IMR-90 (cell line): ENCODE results near the gene PIP5K1C. TPM values are rescaled to one million over a fixed set of nuclear protein-coding genes. Genes with fewer than 3 reads are reported as not detected.

Source experiments
- ATAC-seq: fragments of 200-7000 bp; cut with Tn5 transposase; 2 replicates; pipeline ENCODE4 v1.9.1; 2020; ENCODE audit warnings: low read depth, mild to moderate bottlenecking, moderate library complexity
- BruUV-seq: library from RNA; stranded (reverse); fragments of 400-500 nt; replicated peaks from 2 replicates; lab custom pipeline; 2021; lab: Mats Ljungman, UMichigan
- CTCF ChIA-PET: fragments of 300-600 bp; formaldehyde crosslinking; extraction: SDS; loops from one replicate; lab custom pipeline; 2021; ENCODE audit warnings: antibody characterized with exemption; lab: Yijun Ruan, JAX
- POLR2A ChIA-PET: fragments of 300-600 bp; sonication (Branson Sonifier 250); formaldehyde crosslinking; loops from one replicate; lab custom pipeline; 2022; ENCODE audit warnings: antibody characterized with exemption; ENCODE audit not compliant: unreplicated experiment; lab: Charles Lee
- DNase-seq: peaks from one replicate; pipeline ENCODE4 v3.0.0; 2013
- H2AFZ ChIP-seq: replicated peaks from 2 replicates; pipeline ENCODE3; 2013; ENCODE audit warnings: low read length, mild to moderate bottlenecking; ENCODE audit not compliant: poor library complexity
- H2AK5ac ChIP-seq: 2 replicates; pipeline ENCODE4 v1.6.1; 2013; ENCODE audit warnings: low read depth, low read length, inconsistent platforms
- H2AK9ac ChIP-seq: replicated peaks from 2 replicates; pipeline ENCODE3; 2013; ENCODE audit warnings: mild to moderate bottlenecking, low read depth, low read length, moderate library complexity; ENCODE audit not compliant: poor library complexity
- H2BK120ac ChIP-seq: 2 replicates; pipeline ENCODE4 v1.6.1; 2013; ENCODE audit warnings: low read depth, low read length, inconsistent platforms
- H2BK15ac ChIP-seq: 3 replicates; pipeline ENCODE4 v1.6.1; 2013; ENCODE audit warnings: low read depth, low read length, inconsistent platforms
- H2BK20ac ChIP-seq: 2 replicates; pipeline ENCODE4 v1.6.1; 2013; ENCODE audit warnings: low read depth, mild to moderate bottlenecking, inconsistent platforms, low read length, moderate library complexity
- H2BK5ac ChIP-seq: 2 replicates; pipeline ENCODE4 v1.6.1; 2013; ENCODE audit warnings: mild to moderate bottlenecking, low read depth, low read length, inconsistent platforms; ENCODE audit not compliant: poor library complexity, severe bottlenecking
- H3K14ac ChIP-seq: replicated peaks from 2 replicates; pipeline ENCODE4 v1.6.1; 2013; ENCODE audit warnings: low read depth, low read length, inconsistent platforms
- H3K18ac ChIP-seq: 2 replicates; pipeline ENCODE4 v1.6.1; 2013; ENCODE audit warnings: low read depth, low read length, control low read depth
- H3K23ac ChIP-seq: 2 replicates; pipeline ENCODE4 v1.6.1; 2013; ENCODE audit warnings: low read depth, low read length, inconsistent platforms
- H3K27ac ChIP-seq: 2 replicates; pipeline ENCODE4 v1.5.1; 2013; ENCODE audit warnings: mild to moderate bottlenecking, control low read depth, low read length; ENCODE audit not compliant: insufficient read depth
- H3K27me3 ChIP-seq: 2 replicates; pipeline ENCODE4 v1.6.1; 2013; ENCODE audit warnings: low read length; ENCODE audit not compliant: control insufficient read depth, insufficient read depth
- H3K36me3 ChIP-seq: 2 replicates; pipeline ENCODE4 v1.6.1; 2013; ENCODE audit warnings: low read length, mixed read lengths; ENCODE audit not compliant: control insufficient read depth, insufficient read depth
- H3K4ac ChIP-seq: 2 replicates; pipeline ENCODE4 v1.6.1; 2013; ENCODE audit warnings: low read depth, low read length, inconsistent platforms
- H3K4me1 ChIP-seq: 2 replicates; pipeline ENCODE4 v1.6.1; 2013; ENCODE audit warnings: low read length, mixed read lengths; ENCODE audit not compliant: control insufficient read depth, insufficient read depth
- H3K4me2 ChIP-seq: 2 replicates; pipeline ENCODE4 v1.6.1; 2013; ENCODE audit warnings: low read depth, mild to moderate bottlenecking, control low read depth, low read length, moderate library complexity
- H3K4me3 ChIP-seq: 2 replicates; pipeline ENCODE4 v1.5.1; 2013; ENCODE audit warnings: low read depth, mild to moderate bottlenecking, control low read depth, low read length, moderate library complexity; ENCODE audit not compliant: insufficient read depth
- H3K56ac ChIP-seq: 2 replicates; pipeline ENCODE4 v1.6.1; 2013; ENCODE audit warnings: low read length, inconsistent platforms; ENCODE audit not compliant: insufficient read depth; ENCODE audit errors: extremely low read depth
- H3K79me1 ChIP-seq, 2 experiments: 2 replicates each; pipeline ENCODE4 v1.6.1; 2013; ENCODE audit warnings: low read length in 2 of 2, inconsistent platforms in 1 of 2, low read depth in 1 of 2
- H3K9ac ChIP-seq: 2 replicates; pipeline ENCODE4 v1.6.1; 2013; ENCODE audit warnings: low read depth, low read length, control low read depth
- H3K9me1 ChIP-seq: 2 replicates; pipeline ENCODE4 v1.6.1; 2013; ENCODE audit warnings: low read length, inconsistent platforms; ENCODE audit not compliant: insufficient read depth
- H3K9me3 ChIP-seq: 2 replicates; pipeline ENCODE4 v1.6.1; 2013; ENCODE audit warnings: low read length; ENCODE audit not compliant: control insufficient read depth, insufficient read depth
- H4K20me1 ChIP-seq: 2 replicates; pipeline ENCODE4 v1.6.1; 2013; ENCODE audit warnings: low read length, inconsistent platforms; ENCODE audit not compliant: insufficient read depth
- H4K5ac ChIP-seq: 2 replicates; pipeline ENCODE4 v1.6.1; 2013; ENCODE audit warnings: mild to moderate bottlenecking, low read depth, low read length, control low read depth
- H4K8ac ChIP-seq, 2 experiments: 2 replicates each; pipeline ENCODE4 v1.6.1; 2013; ENCODE audit warnings: low read depth in 2 of 2, low read length in 2 of 2, control low read depth in 1 of 2, inconsistent platforms in 1 of 2
- H4K91ac ChIP-seq: 2 replicates; pipeline ENCODE4 v1.6.1; 2013; ENCODE audit warnings: low read depth, low read length, inconsistent platforms; ENCODE audit not compliant: insufficient read depth
- BHLHE40 ChIP-seq: fragments of 150-350 bp; IDR thresholded peaks from 2 replicates; pipeline ENCODE4 v1.6.1; 2016; ENCODE audit warnings: mild to moderate bottlenecking, low read depth, low read length
- CEBPB ChIP-seq: IDR thresholded peaks from 2 replicates; pipeline ENCODE4 v1.6.1; 2012; ENCODE audit warnings: low read depth, low read length, improper control_type of control experiment
- CHD1 ChIP-seq: IDR thresholded peaks from 2 replicates; pipeline ENCODE4 v1.6.1; 2012; ENCODE audit warnings: low read depth, low read length, improper control_type of control experiment
- CTCF ChIP-seq: conservative IDR thresholded peaks from 2 replicates; pipeline ENCODE4 v1.5.1; 2012; ENCODE audit warnings: mild to moderate bottlenecking, low read depth, low read length, improper control_type of control experiment
- ELK1 ChIP-seq: fragments of 150-350 bp; IDR thresholded peaks from 2 replicates; pipeline ENCODE4 v1.6.1; 2016; ENCODE audit warnings: low read depth, mild to moderate bottlenecking, low read length, moderate library complexity, borderline replicate concordance
- FOS ChIP-seq: fragments of 150-350 bp; IDR thresholded peaks from 2 replicates; pipeline ENCODE4 v1.6.1; 2016; ENCODE audit warnings: low read depth, low read length
- MAFK ChIP-seq: IDR thresholded peaks from 2 replicates; pipeline ENCODE4 v1.6.1; 2012; ENCODE audit warnings: low read depth, low read length, improper control_type of control experiment
- MAZ ChIP-seq: IDR thresholded peaks from 2 replicates; pipeline ENCODE4 v1.6.1; 2012; ENCODE audit warnings: low read depth, mild to moderate bottlenecking, low read length, improper control_type of control experiment, moderate library complexity, borderline replicate concordance
- MXI1 ChIP-seq: IDR thresholded peaks from 2 replicates; pipeline ENCODE4 v1.6.1; 2012; ENCODE audit warnings: low read depth, mild to moderate bottlenecking, low read length, moderate library complexity, borderline replicate concordance
- NFE2L2 ChIP-seq: fragments of 150-350 bp; IDR thresholded peaks from 2 replicates; pipeline ENCODE4 v1.6.1; 2016; ENCODE audit warnings: low read depth, mild to moderate bottlenecking, low read length
- POLR2A ChIP-seq: IDR thresholded peaks from 2 replicates; pipeline ENCODE4 v1.6.1; 2012; ENCODE audit warnings: mild to moderate bottlenecking, low read depth, low read length
- RAD21 ChIP-seq: IDR thresholded peaks from 2 replicates; pipeline ENCODE4 v1.6.1; 2012; ENCODE audit warnings: low read length, improper control_type of control experiment
- RCOR1 ChIP-seq: IDR thresholded peaks from 2 replicates; pipeline ENCODE4 v1.6.1; 2012; ENCODE audit warnings: mild to moderate bottlenecking, low read length, improper control_type of control experiment; ENCODE audit not compliant: insufficient replicate concordance
- RFX5 ChIP-seq: IDR thresholded peaks from 2 replicates; pipeline ENCODE4 v1.8.0; 2012; ENCODE audit warnings: low read depth, mild to moderate bottlenecking, low read length, moderate library complexity
- SMC3 ChIP-seq: fragments of 150-350 bp; IDR thresholded peaks from 2 replicates; pipeline ENCODE4 v1.6.1; 2016; ENCODE audit warnings: low read depth, mild to moderate bottlenecking, antibody characterized with exemption, low read length, moderate library complexity
- WGBS, 2 experiments: methylation state at CpG; one replicate each; pipeline versions ENCODE4 v1.1.5 to v1.1.7; 2013; ENCODE audit warnings: missing lambda C conversion rate in 2 of 2; ENCODE audit not compliant: insufficient read length in 1 of 2; ENCODE audit errors: extremely low coverage in 2 of 2; 5-methylcytosine and 5-hydroxymethylcytosine counted together
- dilution Hi-C: fragments of 300-500 bp; cut with HindIII; formaldehyde crosslinking; loops from one replicate; pipeline ENCODE4 v1.14.3; 2018; ENCODE audit warnings: low sequenced_read_pairs; ENCODE audit not compliant: unreplicated experiment
- in situ Hi-C: fragments of 300-500 bp; cut with MboI; formaldehyde crosslinking; loops from 3 replicates; pipeline ENCODE4 v1.14.3; 2019; ENCODE audit warnings: low sequenced_read_pairs, inconsistent platforms, mixed read lengths
- intact Hi-C: fragments of 100-400 bp; cut with micrococcal nuclease; formaldehyde crosslinking; loops from 2 replicates; pipeline ENCODE4 v1.10.0; 2022
- polyA plus RNA-seq, 3 experiments: library from polyadenylated mRNA; depleted of rRNA; stranded (reverse); fragments of >200 nt; gene quantifications; 2 replicates each; pipeline ENCODE4 v1.2.3, GENCODE V29; 2012; ENCODE audit warnings: low replicate concordance in 1 of 3
- total RNA-seq: library from RNA; depleted of rRNA; stranded (reverse); fragments of >200 nt; gene quantifications from 2 replicates; pipeline ENCODE4 v1.2.3, GENCODE V29; 2012
- TF ChIP-seq, protein P1 (sequence below): fragments of 150-350 bp; IDR thresholded peaks from 2 replicates; pipeline ENCODE4 v1.6.1; 2017; ENCODE audit warnings: mild to moderate bottlenecking, antibody characterized with exemption, low read length, low read depth

PIP5K1C gene
- total and polyA plus RNA-seq, 2 of the 4 experiments (the other 2 are of a cell fraction) = 13.6 to 23.3 TPM

DNA sequence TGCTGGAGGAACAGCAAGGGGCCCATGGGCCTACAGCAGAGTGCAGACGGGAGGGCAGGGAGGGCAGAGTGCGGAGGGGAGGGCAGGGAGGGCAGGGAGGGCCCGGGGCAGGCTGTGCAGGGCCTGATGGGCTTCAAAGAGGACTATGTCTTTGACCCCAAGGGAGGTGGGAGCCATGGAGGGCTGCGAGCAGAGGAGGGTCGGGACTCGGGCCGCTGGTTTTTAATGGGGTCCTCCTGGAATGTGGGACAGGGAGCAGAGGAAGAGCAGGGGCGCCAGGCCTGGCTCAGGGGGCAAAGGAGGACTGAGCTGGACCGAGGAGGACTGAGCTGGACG is 3.6 kb downstream of the PIP5K1C start:
- no peaks in the 10 kb centered on the region for H3K27me3 ChIP-seq
- no peak overlapping the region for H2BK15ac ChIP-seq
- H3K23ac ChIP-seq = no peak overlapping the region
- no peak overlapping the region for H2AK9ac ChIP-seq
- no peak for TF ChIP-seq CHD1
- no peak for TF ChIP-seq MAZ
- TF ChIP-seq RCOR1 = no peak
- no peak for TF ChIP-seq FOS
- no peak for TF ChIP-seq RFX5
- TF ChIP-seq SMC3 = no peak
- no peak for TF ChIP-seq BHLHE40
- TF ChIP-seq, protein P1, sequence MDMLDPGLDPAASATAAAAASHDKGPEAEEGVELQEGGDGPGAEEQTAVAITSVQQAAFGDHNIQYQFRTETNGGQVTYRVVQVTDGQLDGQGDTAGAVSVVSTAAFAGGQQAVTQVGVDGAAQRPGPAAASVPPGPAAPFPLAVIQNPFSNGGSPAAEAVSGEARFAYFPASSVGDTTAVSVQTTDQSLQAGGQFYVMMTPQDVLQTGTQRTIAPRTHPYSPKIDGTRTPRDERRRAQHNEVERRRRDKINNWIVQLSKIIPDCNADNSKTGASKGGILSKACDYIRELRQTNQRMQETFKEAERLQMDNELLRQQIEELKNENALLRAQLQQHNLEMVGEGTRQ = no peak
- TF ChIP-seq ELK1 = no peak
- TF ChIP-seq MAFK = no peak
- no peak for TF ChIP-seq CEBPB
- no peak for TF ChIP-seq POLR2A
- TF ChIP-seq NFE2L2 = no peak
- TF ChIP-seq CTCF = no peak
- no peak for TF ChIP-seq RAD21
- TF ChIP-seq MXI1 = no peak
- intact Hi-C loops (no loop called here), in situ Hi-C loops (no loop called here), dilution Hi-C loops (no loop called here)
- no peak for ATAC-seq
- no peak overlapping the region for H3K18ac ChIP-seq
- H3K4me1 ChIP-seq = peaks cover 8% of the 10 kb centered on the region; the same call in 1 of the 2 replicates
- no peak overlapping the region for H3K27ac ChIP-seq
- 0 out of 2 replicates have a peak, but pooled peaks cover 9% of the 10 kb centered on the region for H3K9me1 ChIP-seq
- H2BK5ac ChIP-seq = no peak overlapping the region
- peaks cover 3% of the 10 kb centered on the region; the same call in 1 of the 2 replicates for H3K36me3 ChIP-seq
- ChIA-PET POLR2A (no interaction called here), CTCF (no interaction called here)
- H3K9me3 ChIP-seq = no peaks in the 10 kb centered on the region
- H2AFZ ChIP-seq = no peak overlapping the region
- BruUV-seq = no TSS peak
- no peak overlapping the region for H4K8ac ChIP-seq
- no peak overlapping the region for H3K9ac ChIP-seq
- no peak overlapping the region for H3K56ac ChIP-seq
- no peak overlapping the region for H2BK120ac ChIP-seq
- no peak overlapping the region for H3K14ac ChIP-seq
- H4K5ac ChIP-seq = no peak overlapping the region
- no peak overlapping the region; the same call in 1 of the 2 replicates for H2AK5ac ChIP-seq
- 94% methylated on average over 7 of the region's 10 CpGs; no CpG with 5 or more reads in 1 of the 2 experiments for WGBS, 2 experiments
- H4K20me1 ChIP-seq = peaks cover 77% of the 10 kb centered on the region
- no peak overlapping the region for H4K91ac ChIP-seq
- DNase-seq = no peak
- no peak overlapping the region for H3K4me2 ChIP-seq
- H3K79me1 ChIP-seq = peaks cover 0 to 63% of the 10 kb centered on the region in 2 experiments; a peak in 3 of 4 replicates
- H2BK20ac ChIP-seq = no peak overlapping the region
- no peak overlapping the region for H3K4me3 ChIP-seq
- no peak overlapping the region for H3K4ac ChIP-seq
